Choroid plexus epithelial cell (primary cell): Measurements from ENCODE around the gene C1QTNF3.
A peak's percentile ranks its signal among the peaks of the same experiment; 100 is the strongest.

Source experiments
- DNase-seq: peaks from one replicate; pipeline ENCODE4 v3.0.0-alpha.2; 2010; ENCODE audit warnings: low read depth
- H3K4me3 ChIP-seq: 2 replicates; pipeline ENCODE4 v1.5.1; 2011; ENCODE audit warnings: low read depth, mild to moderate bottlenecking, control low read depth, low read length, moderate library complexity
- CTCF ChIP-seq: conservative IDR thresholded peaks from 2 replicates; pipeline ENCODE4 v1.5.1; 2011; ENCODE audit warnings: low read depth, mild to moderate bottlenecking, control low read depth, inconsistent platforms, low read length, moderate library complexity

Gene C1QTNF3

GRCh38 chr5:34045996-34046395 lies 3.0 kb upstream of the C1QTNF3 start:
- H3K4me3 ChIP-seq: no peak overlapping the region
- no peak for TF ChIP-seq CTCF
- DNase-seq: peak; percentile 36

GRCh38 chr5:34045023-34045422 lies 2.0 kb upstream of the C1QTNF3 start:
- no peak for TF ChIP-seq CTCF
- no peak overlapping the region for H3K4me3 ChIP-seq
- DNase-seq: no peak

- no peak for DNase-seq
- H3K4me3 ChIP-seq: no peak overlapping the region
- no peak for TF ChIP-seq CTCF
Measured at GRCh38 chr5:34042321-34042720, 692 bp downstream of the C1QTNF3 start.

GRCh38 chr5:34041247-34041972 lies 1.6 kb downstream of the C1QTNF3 start:
- TF ChIP-seq CTCF: no peak
- no peak for DNase-seq
- no peak overlapping the region for H3K4me3 ChIP-seq

- DNase-seq: no peak
- H3K4me3 ChIP-seq: no peak overlapping the region
- TF ChIP-seq CTCF: no peak
Measured at GRCh38 chr5:34040472-34040871, 2.5 kb downstream of the C1QTNF3 start.

GRCh38 chr5:34039398-34040157 lies 3.4 kb downstream of the C1QTNF3 start:
- no peak for DNase-seq
- no peak for TF ChIP-seq CTCF
- H3K4me3 ChIP-seq: no peak overlapping the region
